KOPT-K1 (cell line): Measurements from ENCODE around the gene B4GALNT2.
"Not testable (repeated sequence)": the region's sequence is repeated elsewhere in the genome, so short reads cannot be mapped to it uniquely, and the experiment has no call there.

ENCODE experiments used
- H3K27ac ChIP-seq: fragments of 200-600 bp; sonication (generic); 2 replicates; pipeline ENCODE4 v1.5.1; 2016; ENCODE audit warnings: antibody characterized with exemption, mild to moderate bottlenecking, low read depth, low read length; ENCODE audit not compliant: poor library complexity, severe bottlenecking
- H3K36me3 ChIP-seq: fragments of 200-600 bp; sonication (generic); 2 replicates; pipeline ENCODE4 v1.5.1; 2017; ENCODE audit warnings: antibody characterized with exemption, mild to moderate bottlenecking, low read length, moderate library complexity; ENCODE audit not compliant: insufficient read depth
- H3K9me3 ChIP-seq: fragments of 200-600 bp; sonication (generic); 2 replicates; pipeline ENCODE4 v1.5.1; 2017; ENCODE audit warnings: antibody characterized with exemption, low read length, mild to moderate bottlenecking; ENCODE audit not compliant: insufficient read depth, poor library complexity, severe bottlenecking

Gene B4GALNT2

GRCh38 chr17:49132699-49133364 is at the start of gene B4GALNT2:
Gene B4GALNT2 (plus strand): TSS chr17:49132769. CDS start chr17:49132793, 24 bp downstream.
- no peaks in the 10 kb centered on the region for H3K36me3 ChIP-seq
- H3K9me3 ChIP-seq, result peaks cover 5% of the 10 kb centered on the region
- H3K27ac ChIP-seq, result no peak within 1 kb of the TSS

- not testable (repeated sequence) for H3K36me3 ChIP-seq, H3K9me3 ChIP-seq
These were observed 47.5 kb upstream of the B4GALNT2 start for GRCh38 chr17:49085046-49085445.

GRCh38 chr17:49085565-49086315 is 46.8 kb upstream of the B4GALNT2 start:
- Histone ChIP-seq H3K9me3 (no peaks in the 10 kb centered on the region), H3K36me3 (no peaks in the 10 kb centered on the region), H3K27ac (no peak overlapping the region)

More at GRCh38 chr17:49085046-49085445, 47.5 kb upstream of the B4GALNT2 start:
- H3K27ac ChIP-seq, result not testable (repeated sequence)

GRCh38 chr17:49086316-49086605 is 46.3 kb upstream of the B4GALNT2 start:
- no peaks in the 10 kb centered on the region for H3K9me3 ChIP-seq
- H3K27ac ChIP-seq, result no peak overlapping the region
- no peaks in the 10 kb centered on the region for H3K36me3 ChIP-seq

- Histone ChIP-seq H3K9me3 (no peaks in the 10 kb centered on the region), H3K36me3 (no peaks in the 10 kb centered on the region), H3K27ac (no peak overlapping the region)
These were observed 45.9 kb upstream of the B4GALNT2 start for GRCh38 chr17:49086649-49087048.

- Histone ChIP-seq H3K9me3 (no peaks in the 10 kb centered on the region), H3K36me3 (no peaks in the 10 kb centered on the region), H3K27ac (no peak overlapping the region)
These were observed 43.5 kb upstream of the B4GALNT2 start for GRCh38 chr17:49089094-49089493.

GRCh38 chr17:49090878-49091594 is 41.5 kb upstream of the B4GALNT2 start:
- Histone ChIP-seq H3K36me3 (no peaks in the 10 kb centered on the region), H3K27ac (no peak overlapping the region), H3K9me3 (no peaks in the 10 kb centered on the region)

GRCh38 chr17:49093131-49093530 is 39.4 kb upstream of the B4GALNT2 start:
- H3K36me3 ChIP-seq, result no peaks in the 10 kb centered on the region

DNA sequence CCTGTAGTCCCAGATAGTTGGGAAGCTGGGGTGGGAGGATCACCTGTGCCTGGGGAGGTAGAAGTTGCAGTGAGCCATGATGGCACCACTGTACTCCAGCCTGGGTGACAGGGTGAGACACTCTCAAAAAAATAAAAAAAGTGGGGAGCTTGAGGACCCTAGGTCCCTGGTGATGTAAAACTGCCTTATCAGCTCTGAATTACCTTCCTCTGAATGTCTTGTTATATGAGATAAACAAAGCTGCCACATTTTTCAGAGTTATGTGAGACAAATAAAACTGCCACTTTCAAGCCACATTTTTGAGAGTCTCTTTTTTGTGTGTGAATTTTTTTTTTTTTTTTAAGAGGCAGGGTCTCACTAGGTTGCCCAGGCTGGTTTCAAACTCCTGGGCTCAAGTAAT is 32.0 kb upstream of the B4GALNT2 start:
- Histone ChIP-seq H3K9me3 (no peaks in the 10 kb centered on the region), H3K27ac (no peak overlapping the region), H3K36me3 (no peaks in the 10 kb centered on the region)

More at GRCh38 chr17:49093131-49093530, 39.4 kb upstream of the B4GALNT2 start:
- Histone ChIP-seq H3K27ac (no peak overlapping the region), H3K9me3 (no peaks in the 10 kb centered on the region)

DNA sequence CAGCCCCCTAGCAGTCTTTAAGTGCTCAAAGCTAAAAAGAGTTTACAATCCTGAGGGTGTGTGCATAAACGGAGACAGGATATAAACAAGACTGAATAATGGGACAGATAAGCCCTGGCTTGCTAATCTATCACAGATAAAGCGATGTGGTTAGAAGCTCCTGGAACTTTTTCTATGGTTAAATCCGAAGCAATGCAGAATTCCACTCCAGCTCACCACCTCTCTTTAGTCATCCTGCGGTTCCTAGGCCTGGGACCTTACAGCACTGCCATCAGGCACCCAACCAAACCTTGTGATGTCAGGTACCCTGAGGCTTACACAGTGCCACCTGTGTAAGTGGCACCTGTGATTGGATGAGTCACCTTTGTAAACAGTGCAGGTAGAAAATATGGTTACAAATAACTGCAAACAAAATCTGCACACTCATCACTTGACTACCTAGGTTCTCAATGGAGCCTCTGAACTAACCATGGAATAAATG is 31.5 kb upstream of the B4GALNT2 start:
- Histone ChIP-seq H3K27ac (no peak overlapping the region), H3K36me3 (no peaks in the 10 kb centered on the region), H3K9me3 (no peaks in the 10 kb centered on the region)

- H3K27ac ChIP-seq, H3K9me3 ChIP-seq, H3K36me3 ChIP-seq: not testable (repeated sequence)
These were observed 29.2 kb upstream of the B4GALNT2 start for GRCh38 chr17:49103360-49103759.

GRCh38 chr17:49104511-49105074 is 28.0 kb upstream of the B4GALNT2 start:
- no peaks in the 10 kb centered on the region for H3K9me3 ChIP-seq
- H3K36me3 ChIP-seq, result no peaks in the 10 kb centered on the region
- H3K27ac ChIP-seq, result no peak overlapping the region

DNA sequence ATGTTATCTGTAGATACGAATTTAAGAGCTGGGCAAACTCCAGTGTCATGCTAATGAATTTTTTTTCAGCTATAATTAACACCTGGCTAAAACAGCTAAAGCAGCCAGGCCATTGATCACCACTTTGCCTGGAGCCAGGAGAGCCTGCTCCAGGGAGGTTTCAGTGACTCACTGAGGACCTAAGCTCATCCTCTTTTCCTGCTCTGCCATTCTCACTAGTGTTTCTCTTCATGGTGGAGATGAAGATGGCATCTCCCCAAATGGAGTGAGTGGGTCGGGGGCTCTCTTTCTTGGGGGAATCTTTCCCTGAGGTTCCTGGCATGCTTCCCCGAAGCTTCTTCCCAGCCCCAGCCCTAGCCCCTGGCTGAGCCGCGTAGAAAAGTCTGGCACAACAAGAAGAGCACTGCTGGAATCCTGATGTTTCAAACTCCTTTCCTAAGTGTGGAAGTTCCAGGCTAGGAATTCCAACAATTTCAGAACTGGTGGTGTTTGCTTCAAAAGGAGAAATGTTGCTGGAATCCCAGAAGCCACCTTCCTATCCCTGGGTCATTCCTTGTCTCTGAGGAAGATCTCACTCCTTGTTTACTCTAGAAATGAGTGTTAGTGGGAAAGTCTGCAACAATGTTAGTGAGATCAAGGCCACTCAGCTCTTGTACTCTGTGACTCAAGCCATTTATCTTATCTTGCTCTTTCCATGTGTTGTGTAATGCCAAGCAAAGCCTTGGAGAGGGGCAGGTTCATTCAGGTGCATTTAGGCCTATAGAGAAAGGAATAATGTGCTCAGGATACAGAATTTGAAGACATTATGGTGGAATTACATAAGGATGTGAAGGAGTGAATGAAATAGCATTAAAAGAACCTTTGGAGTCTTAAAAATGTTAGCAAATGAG is 26.0 kb upstream of the B4GALNT2 start:
- Histone ChIP-seq H3K36me3 (no peaks in the 10 kb centered on the region), H3K27ac (no peak overlapping the region), H3K9me3 (no peaks in the 10 kb centered on the region)

- H3K27ac ChIP-seq, result no peak overlapping the region
- no peaks in the 10 kb centered on the region for H3K9me3 ChIP-seq
- H3K36me3 ChIP-seq, result no peaks in the 10 kb centered on the region
These were observed 25.4 kb upstream of the B4GALNT2 start for GRCh38 chr17:49107211-49107557.
